GM23338 (cell line): ENCODE measurements around the gene IKBKE. TPM values are rescaled to one million over a fixed set of nuclear protein-coding genes. Genes with fewer than 3 reads are reported as not detected.

Source experiments
- ATAC-seq: fragments of 200-7000 bp; cut with Tn5 transposase; 3 replicates; pipeline ENCODE4 v1.9.1; 2020
- DNase-seq: peaks from one replicate; pipeline ENCODE4 v3.0.0-alpha.2; 2015; ENCODE audit warnings: low spot score
- H2AFZ ChIP-seq: fragments of 200-600 bp; sonication (generic); 2 replicates; pipeline ENCODE4 v1.8.0; 2016; ENCODE audit warnings: antibody characterized with exemption, mild to moderate bottlenecking, moderate library complexity
- H3F3A ChIP-seq: fragments of 200-600 bp; sonication (generic); replicated peaks from 2 replicates; pipeline ENCODE4 v1.8.0; 2017; ENCODE audit warnings: antibody characterized with exemption, mixed run types, low read depth
- H3K27ac ChIP-seq: fragments of 200-600 bp; sonication (generic); 2 replicates; pipeline ENCODE4 v1.6.1; 2016; ENCODE audit warnings: low read depth
- H3K27me3 ChIP-seq: fragments of 200-600 bp; sonication (generic); 2 replicates; pipeline ENCODE4 v1.8.0; 2016; ENCODE audit warnings: mild to moderate bottlenecking, mixed run types, moderate library complexity; ENCODE audit not compliant: insufficient read depth
- H3K36me3 ChIP-seq: fragments of 200-600 bp; sonication (generic); 2 replicates; pipeline ENCODE4 v1.8.0; 2016; ENCODE audit warnings: mild to moderate bottlenecking; ENCODE audit not compliant: insufficient read depth
- H3K4me1 ChIP-seq: fragments of 200-600 bp; sonication (generic); 2 replicates; pipeline ENCODE4 v1.8.0; 2016; ENCODE audit warnings: mild to moderate bottlenecking, moderate library complexity; ENCODE audit not compliant: insufficient read depth
- H3K4me2 ChIP-seq: fragments of 200-600 bp; sonication (generic); 2 replicates; pipeline ENCODE4 v1.7.1; 2017; ENCODE audit warnings: mixed run types
- H3K4me3 ChIP-seq: fragments of 200-600 bp; sonication (generic); 2 replicates; pipeline ENCODE4 v1.6.1; 2016; ENCODE audit warnings: mixed run types
- H3K79me2 ChIP-seq: fragments of 200-600 bp; sonication (generic); replicated peaks from 2 replicates; pipeline ENCODE4 v1.8.0; 2017; ENCODE audit warnings: mild to moderate bottlenecking; ENCODE audit not compliant: insufficient read depth
- H3K9me2 ChIP-seq: fragments of 200-600 bp; sonication (generic); 2 replicates; pipeline ENCODE4 v1.8.0; 2017; ENCODE audit not compliant: insufficient read depth
- H4K20me1 ChIP-seq: fragments of 200-600 bp; sonication (generic); replicated peaks from 2 replicates; pipeline ENCODE4 v1.8.0; 2017; ENCODE audit warnings: mild to moderate bottlenecking; ENCODE audit not compliant: insufficient read depth
- H3K27ac Mint-ChIP-seq: 2 replicates; pipeline ENCODE4 v1.8.0; 2020; ENCODE audit warnings: inconsistent platforms, mild to moderate bottlenecking, moderate library complexity, mixed read lengths
- H3K27me3 Mint-ChIP-seq: 3 replicates; pipeline ENCODE4 v1.8.0; 2022; ENCODE audit warnings: low read depth, mild to moderate bottlenecking, moderate library complexity, mixed read lengths, inconsistent platforms; ENCODE audit not compliant: insufficient read depth, poor library complexity
- H3K36me3 Mint-ChIP-seq: 3 replicates; pipeline ENCODE4 v1.8.0; 2021; ENCODE audit warnings: low read depth, mild to moderate bottlenecking, inconsistent platforms, moderate library complexity, mixed read lengths
- H3K4me1 Mint-ChIP-seq: 3 replicates; pipeline ENCODE4 v1.8.0; 2020; ENCODE audit warnings: mild to moderate bottlenecking, inconsistent platforms, mixed read lengths
- H3K4me3 Mint-ChIP-seq: 3 replicates; pipeline ENCODE4 v1.8.0; 2021; ENCODE audit warnings: moderate library complexity, mild to moderate bottlenecking, inconsistent platforms, mixed read lengths
- H3K9me3 Mint-ChIP-seq: 3 replicates; pipeline ENCODE4 v1.8.0; 2020; ENCODE audit warnings: moderate library complexity, mild to moderate bottlenecking, inconsistent platforms, mixed read lengths
- CREB1 ChIP-seq: fragments of 250-450 bp; sonication (Bioruptor Pico); IDR thresholded peaks from 2 replicates; pipeline ENCODE4 v1.5.0; 2020; ENCODE audit warnings: low read depth, mild to moderate bottlenecking, moderate library complexity
- EZH2 ChIP-seq: fragments of 200-600 bp; sonication (generic); IDR thresholded peaks from one replicate; pipeline ENCODE4 v1.8.0; 2017; ENCODE audit warnings: antibody characterized with exemption, mild to moderate bottlenecking, low read depth; ENCODE audit not compliant: unreplicated experiment
- EZH2phosphoT487 ChIP-seq: fragments of 200-600 bp; sonication (generic); IDR thresholded peaks from one replicate; pipeline ENCODE4 v1.8.1; 2018; ENCODE audit warnings: antibody characterized with exemption; ENCODE audit not compliant: unreplicated experiment
- JUNB ChIP-seq: IDR thresholded peaks from one replicate; pipeline ENCODE4 v1.6.1; 2016; ENCODE audit warnings: antibody characterized with exemption; ENCODE audit not compliant: unreplicated experiment
- NANOG ChIP-seq: IDR thresholded peaks from 2 replicates; pipeline ENCODE4 v1.6.1; 2016; ENCODE audit warnings: antibody characterized with exemption, borderline replicate concordance
- POLR2AphosphoS5 ChIP-seq: IDR thresholded peaks from 2 replicates; pipeline ENCODE4 v1.6.1; 2016; ENCODE audit warnings: antibody characterized with exemption, low read depth
- STAT1 ChIP-seq: IDR thresholded peaks from one replicate; pipeline ENCODE4 v1.6.1; 2016; ENCODE audit warnings: antibody characterized with exemption; ENCODE audit not compliant: unreplicated experiment
- ZNF114 ChIP-seq: fragments of 250-450 bp; sonication (Bioruptor Pico); IDR thresholded peaks from 2 replicates; pipeline ENCODE4 v1.5.0; 2020; ENCODE audit warnings: mild to moderate bottlenecking, moderate library complexity
- ZNF331 ChIP-seq: fragments of 250-450 bp; sonication (Bioruptor Pico); IDR thresholded peaks from 2 replicates; pipeline ENCODE4 v1.5.0; 2020; ENCODE audit warnings: low read depth, mild to moderate bottlenecking, moderate library complexity
- polyA plus RNA-seq: library from polyadenylated mRNA; unstranded; fragments of >200 nt; fragmentation: Nextera tagmentation; extraction: Ambion mirVana; gene quantifications from 2 replicates; pipeline ENCODE4 v1.2.1, GENCODE V29; 2016
- total RNA-seq: library from RNA; depleted of rRNA; stranded (reverse); fragments of >200 nt; shearing (Covaris generic); gene quantifications from 2 replicates; pipeline ENCODE4 v1.2.3, GENCODE V29; 2014
- TF ChIP-seq, protein P1 (sequence below): IDR thresholded peaks from 2 replicates; pipeline ENCODE4 v1.6.1; 2016; ENCODE audit warnings: antibody characterized with exemption
- TF ChIP-seq, protein P2 (sequence below), 2 experiments: fragments of 200-600 bp in 1 of 2; sonication (generic) in 1 of 2; conservative IDR thresholded peaks; 2 replicates each; pipeline versions ENCODE4 v1.5.1 to v1.6.1; 2016 to 2017; ENCODE audit warnings: antibody characterized with exemption in 2 of 2, low read depth in 2 of 2, mild to moderate bottlenecking in 2 of 2, moderate library complexity in 1 of 2
- TF ChIP-seq, protein P3 (sequence below): fragments of 250-450 bp; sonication (Bioruptor Pico); IDR thresholded peaks from 2 replicates; pipeline ENCODE4 v1.5.0; 2020; ENCODE audit warnings: mild to moderate bottlenecking, moderate library complexity
- TF ChIP-seq, protein P4 (sequence below): IDR thresholded peaks from one replicate; pipeline ENCODE4 v1.6.1; 2018; ENCODE audit warnings: antibody characterized with exemption; ENCODE audit not compliant: unreplicated experiment

IKBKE gene
- total and polyA plus RNA-seq, 2 experiments from 2014 or later = 4.8 to 11.1 TPM

DNA sequence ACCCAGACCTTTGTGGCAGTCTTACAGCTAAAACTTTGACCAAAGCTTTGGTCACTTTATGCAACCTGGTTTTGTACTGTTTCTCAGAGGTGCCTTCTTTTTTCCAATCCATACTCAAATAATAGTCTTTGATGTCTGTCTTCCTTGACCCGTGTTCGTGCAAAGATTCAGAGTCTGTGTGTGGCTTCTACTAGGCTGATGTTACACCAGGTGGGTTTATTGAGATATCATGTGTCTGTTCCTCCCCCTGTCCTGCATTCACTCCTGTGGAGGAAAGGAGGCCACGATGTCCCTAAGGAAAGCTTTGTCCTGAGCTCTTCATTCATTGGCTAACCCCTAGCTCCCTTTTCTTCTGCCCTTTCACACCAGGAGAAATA lies 15.0 kb upstream of the IKBKE start:
- TF ChIP-seq JUNB = no peak
- TF ChIP-seq STAT1 = no peak
- TF ChIP-seq EZH2phosphoT487 = no peak
- no peak for TF ChIP-seq ZNF114 (CRISPR knock-in tag)
- TF ChIP-seq, protein P1, sequence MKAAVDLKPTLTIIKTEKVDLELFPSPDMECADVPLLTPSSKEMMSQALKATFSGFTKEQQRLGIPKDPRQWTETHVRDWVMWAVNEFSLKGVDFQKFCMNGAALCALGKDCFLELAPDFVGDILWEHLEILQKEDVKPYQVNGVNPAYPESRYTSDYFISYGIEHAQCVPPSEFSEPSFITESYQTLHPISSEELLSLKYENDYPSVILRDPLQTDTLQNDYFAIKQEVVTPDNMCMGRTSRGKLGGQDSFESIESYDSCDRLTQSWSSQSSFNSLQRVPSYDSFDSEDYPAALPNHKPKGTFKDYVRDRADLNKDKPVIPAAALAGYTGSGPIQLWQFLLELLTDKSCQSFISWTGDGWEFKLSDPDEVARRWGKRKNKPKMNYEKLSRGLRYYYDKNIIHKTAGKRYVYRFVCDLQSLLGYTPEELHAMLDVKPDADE = no peak
- TF ChIP-seq ZNF331 = no peak
- TF ChIP-seq, protein P2, sequence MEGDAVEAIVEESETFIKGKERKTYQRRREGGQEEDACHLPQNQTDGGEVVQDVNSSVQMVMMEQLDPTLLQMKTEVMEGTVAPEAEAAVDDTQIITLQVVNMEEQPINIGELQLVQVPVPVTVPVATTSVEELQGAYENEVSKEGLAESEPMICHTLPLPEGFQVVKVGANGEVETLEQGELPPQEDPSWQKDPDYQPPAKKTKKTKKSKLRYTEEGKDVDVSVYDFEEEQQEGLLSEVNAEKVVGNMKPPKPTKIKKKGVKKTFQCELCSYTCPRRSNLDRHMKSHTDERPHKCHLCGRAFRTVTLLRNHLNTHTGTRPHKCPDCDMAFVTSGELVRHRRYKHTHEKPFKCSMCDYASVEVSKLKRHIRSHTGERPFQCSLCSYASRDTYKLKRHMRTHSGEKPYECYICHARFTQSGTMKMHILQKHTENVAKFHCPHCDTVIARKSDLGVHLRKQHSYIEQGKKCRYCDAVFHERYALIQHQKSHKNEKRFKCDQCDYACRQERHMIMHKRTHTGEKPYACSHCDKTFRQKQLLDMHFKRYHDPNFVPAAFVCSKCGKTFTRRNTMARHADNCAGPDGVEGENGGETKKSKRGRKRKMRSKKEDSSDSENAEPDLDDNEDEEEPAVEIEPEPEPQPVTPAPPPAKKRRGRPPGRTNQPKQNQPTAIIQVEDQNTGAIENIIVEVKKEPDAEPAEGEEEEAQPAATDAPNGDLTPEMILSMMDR (conservative IDR thresholded peaks at IDR 0.05; ENCODE audit: low read depth in 2 of 2) = no peak
- TF ChIP-seq, protein P3, sequence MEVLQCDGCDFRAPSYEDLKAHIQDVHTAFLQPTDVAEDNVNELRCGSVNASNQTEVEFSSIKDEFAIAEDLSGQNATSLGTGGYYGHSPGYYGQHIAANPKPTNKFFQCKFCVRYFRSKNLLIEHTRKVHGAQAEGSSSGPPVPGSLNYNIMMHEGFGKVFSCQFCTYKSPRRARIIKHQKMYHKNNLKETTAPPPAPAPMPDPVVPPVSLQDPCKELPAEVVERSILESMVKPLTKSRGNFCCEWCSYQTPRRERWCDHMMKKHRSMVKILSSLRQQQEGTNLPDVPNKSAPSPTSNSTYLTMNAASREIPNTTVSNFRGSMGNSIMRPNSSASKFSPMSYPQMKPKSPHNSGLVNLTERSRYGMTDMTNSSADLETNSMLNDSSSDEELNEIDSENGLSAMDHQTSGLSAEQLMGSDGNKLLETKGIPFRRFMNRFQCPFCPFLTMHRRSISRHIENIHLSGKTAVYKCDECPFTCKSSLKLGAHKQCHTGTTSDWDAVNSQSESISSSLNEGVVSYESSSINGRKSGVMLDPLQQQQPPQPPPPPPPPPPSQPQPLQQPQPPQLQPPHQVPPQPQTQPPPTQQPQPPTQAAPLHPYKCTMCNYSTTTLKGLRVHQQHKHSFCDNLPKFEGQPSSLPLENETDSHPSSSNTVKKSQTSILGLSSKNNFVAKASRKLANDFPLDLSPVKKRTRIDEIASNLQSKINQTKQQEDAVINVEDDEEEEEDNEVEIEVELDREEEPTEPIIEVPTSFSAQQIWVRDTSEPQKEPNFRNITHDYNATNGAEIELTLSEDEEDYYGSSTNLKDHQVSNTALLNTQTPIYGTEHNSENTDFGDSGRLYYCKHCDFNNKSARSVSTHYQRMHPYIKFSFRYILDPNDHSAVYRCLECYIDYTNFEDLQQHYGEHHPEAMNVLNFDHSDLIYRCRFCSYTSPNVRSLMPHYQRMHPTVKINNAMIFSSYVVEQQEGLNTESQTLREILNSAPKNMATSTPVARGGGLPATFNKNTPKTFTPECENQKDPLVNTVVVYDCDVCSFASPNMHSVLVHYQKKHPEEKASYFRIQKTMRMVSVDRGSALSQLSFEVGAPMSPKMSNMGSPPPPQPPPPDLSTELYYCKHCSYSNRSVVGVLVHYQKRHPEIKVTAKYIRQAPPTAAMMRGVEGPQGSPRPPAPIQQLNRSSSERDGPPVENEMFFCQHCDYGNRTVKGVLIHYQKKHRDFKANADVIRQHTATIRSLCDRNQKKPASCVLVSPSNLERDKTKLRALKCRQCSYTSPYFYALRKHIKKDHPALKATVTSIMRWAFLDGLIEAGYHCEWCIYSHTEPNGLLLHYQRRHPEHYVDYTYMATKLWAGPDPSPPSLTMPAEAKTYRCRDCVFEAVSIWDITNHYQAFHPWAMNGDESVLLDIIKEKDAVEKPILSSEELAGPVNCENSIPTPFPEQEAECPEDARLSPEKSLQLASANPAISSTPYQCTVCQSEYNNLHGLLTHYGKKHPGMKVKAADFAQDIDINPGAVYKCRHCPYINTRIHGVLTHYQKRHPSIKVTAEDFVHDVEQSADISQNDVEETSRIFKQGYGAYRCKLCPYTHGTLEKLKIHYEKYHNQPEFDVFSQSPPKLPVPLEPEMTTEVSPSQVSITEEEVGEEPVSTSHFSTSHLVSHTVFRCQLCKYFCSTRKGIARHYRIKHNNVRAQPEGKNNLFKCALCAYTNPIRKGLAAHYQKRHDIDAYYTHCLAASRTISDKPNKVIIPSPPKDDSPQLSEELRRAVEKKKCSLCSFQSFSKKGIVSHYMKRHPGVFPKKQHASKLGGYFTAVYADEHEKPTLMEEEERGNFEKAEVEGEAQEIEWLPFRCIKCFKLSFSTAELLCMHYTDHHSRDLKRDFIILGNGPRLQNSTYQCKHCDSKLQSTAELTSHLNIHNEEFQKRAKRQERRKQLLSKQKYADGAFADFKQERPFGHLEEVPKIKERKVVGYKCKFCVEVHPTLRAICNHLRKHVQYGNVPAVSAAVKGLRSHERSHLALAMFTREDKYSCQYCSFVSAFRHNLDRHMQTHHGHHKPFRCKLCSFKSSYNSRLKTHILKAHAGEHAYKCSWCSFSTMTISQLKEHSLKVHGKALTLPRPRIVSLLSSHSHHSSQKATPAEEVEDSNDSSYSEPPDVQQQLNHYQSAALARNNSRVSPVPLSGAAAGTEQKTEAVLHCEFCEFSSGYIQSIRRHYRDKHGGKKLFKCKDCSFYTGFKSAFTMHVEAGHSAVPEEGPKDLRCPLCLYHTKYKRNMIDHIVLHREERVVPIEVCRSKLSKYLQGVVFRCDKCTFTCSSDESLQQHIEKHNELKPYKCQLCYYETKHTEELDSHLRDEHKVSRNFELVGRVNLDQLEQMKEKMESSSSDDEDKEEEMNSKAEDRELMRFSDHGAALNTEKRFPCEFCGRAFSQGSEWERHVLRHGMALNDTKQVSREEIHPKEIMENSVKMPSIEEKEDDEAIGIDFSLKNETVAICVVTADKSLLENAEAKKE (CRISPR knock-in tag) = no peak
- TF ChIP-seq CREB1 (CRISPR knock-in tag) = no peak
- no peak for TF ChIP-seq NANOG
- no peak for TF ChIP-seq EZH2
- TF ChIP-seq, protein P4, sequence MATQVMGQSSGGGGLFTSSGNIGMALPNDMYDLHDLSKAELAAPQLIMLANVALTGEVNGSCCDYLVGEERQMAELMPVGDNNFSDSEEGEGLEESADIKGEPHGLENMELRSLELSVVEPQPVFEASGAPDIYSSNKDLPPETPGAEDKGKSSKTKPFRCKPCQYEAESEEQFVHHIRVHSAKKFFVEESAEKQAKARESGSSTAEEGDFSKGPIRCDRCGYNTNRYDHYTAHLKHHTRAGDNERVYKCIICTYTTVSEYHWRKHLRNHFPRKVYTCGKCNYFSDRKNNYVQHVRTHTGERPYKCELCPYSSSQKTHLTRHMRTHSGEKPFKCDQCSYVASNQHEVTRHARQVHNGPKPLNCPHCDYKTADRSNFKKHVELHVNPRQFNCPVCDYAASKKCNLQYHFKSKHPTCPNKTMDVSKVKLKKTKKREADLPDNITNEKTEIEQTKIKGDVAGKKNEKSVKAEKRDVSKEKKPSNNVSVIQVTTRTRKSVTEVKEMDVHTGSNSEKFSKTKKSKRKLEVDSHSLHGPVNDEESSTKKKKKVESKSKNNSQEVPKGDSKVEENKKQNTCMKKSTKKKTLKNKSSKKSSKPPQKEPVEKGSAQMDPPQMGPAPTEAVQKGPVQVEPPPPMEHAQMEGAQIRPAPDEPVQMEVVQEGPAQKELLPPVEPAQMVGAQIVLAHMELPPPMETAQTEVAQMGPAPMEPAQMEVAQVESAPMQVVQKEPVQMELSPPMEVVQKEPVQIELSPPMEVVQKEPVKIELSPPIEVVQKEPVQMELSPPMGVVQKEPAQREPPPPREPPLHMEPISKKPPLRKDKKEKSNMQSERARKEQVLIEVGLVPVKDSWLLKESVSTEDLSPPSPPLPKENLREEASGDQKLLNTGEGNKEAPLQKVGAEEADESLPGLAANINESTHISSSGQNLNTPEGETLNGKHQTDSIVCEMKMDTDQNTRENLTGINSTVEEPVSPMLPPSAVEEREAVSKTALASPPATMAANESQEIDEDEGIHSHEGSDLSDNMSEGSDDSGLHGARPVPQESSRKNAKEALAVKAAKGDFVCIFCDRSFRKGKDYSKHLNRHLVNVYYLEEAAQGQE = no peak
- no peak for TF ChIP-seq POLR2AphosphoS5

More for the DNA sequence above, 15.0 kb upstream of the IKBKE start:
- Histone ChIP-seq H3K4me1 (no peaks in the 10 kb centered on the region; the same call in 1 of the 2 replicates), H4K20me1 (no peaks in the 10 kb centered on the region; the same call in 1 of the 2 replicates), H3K79me2 (no peaks in the 10 kb centered on the region), H3K9me2 (no peaks in the 10 kb centered on the region), H3F3A (no peaks in the 10 kb centered on the region), H3K27ac (no peak overlapping the region), H3K36me3 (peaks cover 8% of the 10 kb centered on the region; the same call in 1 of the 2 replicates), H3K4me2 (no peak overlapping the region), H2AFZ (no peak overlapping the region), H3K27me3 (no peaks in the 10 kb centered on the region), H3K4me3 (no peak overlapping the region)
- peaks cover 26% of the 10 kb centered on the region for H3K4me1 Mint-ChIP-seq
- H3K9me3 Mint-ChIP-seq = no peaks in the 10 kb centered on the region
- ATAC-seq (no peak), DNase-seq (no peak)
- no peak overlapping the region for H3K4me3 Mint-ChIP-seq
- H3K36me3 Mint-ChIP-seq = peaks cover 24% of the 10 kb centered on the region
- H3K27ac Mint-ChIP-seq = peak overlapping the region; percentile 3
- peaks cover 3% of the 10 kb centered on the region for H3K27me3 Mint-ChIP-seq
